22Rv1 (cell line): ENCODE data around the gene DNAH8.

ENCODE experiments used
- CTCF ChIP-seq: fragments of 450-650 bp; IDR thresholded peaks from 2 replicates; pipeline ENCODE4 v1.5.1; 2017; ENCODE audit warnings: mild to moderate bottlenecking
- ZFX ChIP-seq: fragments of 450-650 bp; IDR thresholded peaks from 2 replicates; pipeline ENCODE4 v1.6.1; 2017; ENCODE audit warnings: antibody characterized with exemption, borderline replicate concordance

DNA sequence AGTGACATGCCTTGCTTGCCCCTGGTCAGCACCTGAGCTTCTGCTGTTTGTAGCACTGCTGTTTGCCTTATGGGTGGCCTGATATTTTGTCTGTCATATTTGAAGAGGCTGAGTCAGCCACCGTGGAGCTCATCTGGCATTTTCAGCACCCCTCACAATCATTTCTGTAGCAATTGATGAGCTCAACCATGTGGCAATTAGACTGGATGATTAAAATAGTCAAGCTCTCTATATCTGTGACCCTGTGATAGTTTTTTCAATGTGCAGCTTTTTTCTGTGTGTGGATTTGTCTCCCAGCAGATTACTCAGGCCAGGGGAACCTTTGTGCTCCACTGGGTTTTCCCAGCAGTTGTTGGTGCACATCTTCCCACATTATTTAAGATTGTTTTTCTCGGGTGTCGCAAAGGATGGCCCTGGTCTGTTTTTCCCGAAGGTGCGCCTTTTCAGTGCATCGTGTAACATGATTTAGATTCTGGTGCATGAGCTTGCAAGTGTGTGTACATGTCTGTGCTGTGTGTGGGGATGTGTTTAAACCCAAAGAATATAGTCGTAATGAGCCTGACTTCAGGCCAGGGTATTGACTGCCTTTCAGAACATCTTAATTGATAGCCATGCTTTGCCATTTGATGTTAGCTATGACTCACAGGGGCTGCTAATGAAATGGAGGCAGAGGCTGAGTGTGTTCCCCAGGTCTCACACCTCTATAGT lies 301.9 kb downstream of the DNAH8 start:
- TF ChIP-seq CTCF (no peak), ZFX (no peak)
